ENCODE results near the gene PITPNM3.
"Not testable (repeated sequence)": the region's sequence is repeated elsewhere in the genome, so short reads cannot be mapped to it uniquely, and the experiment has no call there.

PITPNM3 gene

GRCh38 chr17:6575596-6575988 lies 19.2 kb upstream of the PITPNM3 start:
- H3K27me3 ChIP-seq (ENCODE audit: control insufficient read depth, insufficient read depth, low read length) = no peaks in the 10 kb centered on the region
- H3K4me1 ChIP-seq = peaks cover 3% of the 10 kb centered on the region
- no peaks in the 10 kb centered on the region for H3K36me3 ChIP-seq (ENCODE audit: control insufficient read depth, insufficient read depth, low read length)
- no peak for TF ChIP-seq CTCF (IDR thresholded peaks at IDR 0.05)
- H2AFZ ChIP-seq = no peak overlapping the region
- no peak overlapping the region for H3K4me3 ChIP-seq (ENCODE audit: low read depth, low read length)
- no peak overlapping the region for H3K4me2 ChIP-seq (ENCODE audit: low read length)
- H3K9me3 ChIP-seq (ENCODE audit: control insufficient read depth, low read length) = no peaks in the 10 kb centered on the region
- no peak overlapping the region for H3K9ac ChIP-seq
- peak overlapping the region; percentile 11 for H3K27ac ChIP-seq
- H3K79me2 ChIP-seq = no peaks in the 10 kb centered on the region

GRCh38 chr17:6574687-6575595 lies 18.6 kb upstream of the PITPNM3 start:
- H3K9ac ChIP-seq = no peak overlapping the region
- H3K4me3 ChIP-seq (ENCODE audit: low read depth, low read length) = no peak overlapping the region
- H3K27ac ChIP-seq = peak overlapping the region; percentile 11
- no peaks in the 10 kb centered on the region for H3K79me2 ChIP-seq
- peaks cover 3% of the 10 kb centered on the region for H3K4me1 ChIP-seq
- no peaks in the 10 kb centered on the region for H3K27me3 ChIP-seq (ENCODE audit: control insufficient read depth, insufficient read depth, low read length)
- no peaks in the 10 kb centered on the region for H3K9me3 ChIP-seq (ENCODE audit: control insufficient read depth, low read length)
- H3K4me2 ChIP-seq (ENCODE audit: low read length) = no peak overlapping the region
- TF ChIP-seq CTCF (IDR thresholded peaks at IDR 0.05) = no peak
- H2AFZ ChIP-seq = no peak overlapping the region
- no peaks in the 10 kb centered on the region for H3K36me3 ChIP-seq (ENCODE audit: control insufficient read depth, insufficient read depth, low read length)

GRCh38 chr17:6573982-6574686 lies 17.8 kb upstream of the PITPNM3 start:
- no peak for TF ChIP-seq CTCF (IDR thresholded peaks at IDR 0.05)
- Histone ChIP-seq H3K27ac (no peak overlapping the region), H3K4me2 (ENCODE audit: low read length) (no peak overlapping the region), H3K27me3 (ENCODE audit: control insufficient read depth, insufficient read depth, low read length) (no peaks in the 10 kb centered on the region), H3K79me2 (no peaks in the 10 kb centered on the region), H3K9ac (no peak overlapping the region), H3K4me1 (peaks cover 3% of the 10 kb centered on the region), H3K4me3 (ENCODE audit: low read depth, low read length) (no peak overlapping the region), H3K36me3 (ENCODE audit: control insufficient read depth, insufficient read depth, low read length) (no peaks in the 10 kb centered on the region), H3K9me3 (ENCODE audit: control insufficient read depth, low read length) (no peaks in the 10 kb centered on the region), H2AFZ (no peak overlapping the region)

GRCh38 chr17:6573495-6573894 lies 17.1 kb upstream of the PITPNM3 start:
- H3K4me3 ChIP-seq (ENCODE audit: low read depth, low read length); H2AFZ ChIP-seq; H3K79me2 ChIP-seq; H3K9ac ChIP-seq; H3K4me2 ChIP-seq (ENCODE audit: low read length); H3K36me3 ChIP-seq (ENCODE audit: control insufficient read depth, insufficient read depth, low read length); H3K9me3 ChIP-seq (ENCODE audit: control insufficient read depth, low read length); H3K27me3 ChIP-seq (ENCODE audit: control insufficient read depth, insufficient read depth, low read length); H3K4me1 ChIP-seq; H3K27ac ChIP-seq: not testable (repeated sequence)

- TF ChIP-seq CTCF (IDR thresholded peaks at IDR 0.05) = no peak
Measured at GRCh38 chr17:6572972-6573370, 16.6 kb upstream of the PITPNM3 start.

More at GRCh38 chr17:6572972-6573370, 16.6 kb upstream of the PITPNM3 start:
- no peaks in the 10 kb centered on the region for H3K27me3 ChIP-seq (ENCODE audit: control insufficient read depth, insufficient read depth, low read length)
- H3K79me2 ChIP-seq = no peaks in the 10 kb centered on the region
- no peak overlapping the region for H3K4me3 ChIP-seq (ENCODE audit: low read depth, low read length)
- no peak overlapping the region for H3K4me2 ChIP-seq (ENCODE audit: low read length)
- no peak overlapping the region for H3K9ac ChIP-seq
- no peak overlapping the region for H2AFZ ChIP-seq
- no peak overlapping the region for H3K27ac ChIP-seq
- H3K4me1 ChIP-seq = peaks cover 3% of the 10 kb centered on the region
- H3K9me3 ChIP-seq (ENCODE audit: control insufficient read depth, low read length) = no peaks in the 10 kb centered on the region
- no peaks in the 10 kb centered on the region for H3K36me3 ChIP-seq (ENCODE audit: control insufficient read depth, insufficient read depth, low read length)
